ENCODE data around the gene DNAAF5.

The DNAAF5 gene

GRCh38 chr7:707296-708000 is 19.1 kb upstream of the DNAAF5 start:
- DNase-seq: no peak

GRCh38 chr7:710161-710560 is 16.3 kb upstream of the DNAAF5 start:
- DNase-seq: no peak

- no peak for DNase-seq
Observed at GRCh38 chr7:711093-711921, 15.2 kb upstream of the DNAAF5 start.

GRCh38 chr7:711922-712380 is 14.5 kb upstream of the DNAAF5 start:
- no peak for DNase-seq

- DNase-seq: no peak
Observed at GRCh38 chr7:712381-713138, 13.9 kb upstream of the DNAAF5 start.

- DNase-seq: no peak
Observed at GRCh38 chr7:713139-713457, 13.4 kb upstream of the DNAAF5 start.

GRCh38 chr7:713488-714230 is 12.8 kb upstream of the DNAAF5 start:
- DNase-seq: no peak

- DNase-seq: no peak
Observed at GRCh38 chr7:714251-714671, 12.2 kb upstream of the DNAAF5 start.

- DNase-seq: no peak
Observed at GRCh38 chr7:716222-716621, 10.3 kb upstream of the DNAAF5 start.

GRCh38 chr7:716636-717035 is 9.9 kb upstream of the DNAAF5 start:
- DNase-seq: no peak

GRCh38 chr7:721619-722248 is 4.8 kb upstream of the DNAAF5 start:
- DNase-seq: no peak

GRCh38 chr7:723541-723940 is 3.0 kb upstream of the DNAAF5 start:
- no peak for DNase-seq

- no peak for DNase-seq
Observed at GRCh38 chr7:724298-724697, 2.2 kb upstream of the DNAAF5 start.

- DNase-seq: no peak
Observed at GRCh38 chr7:725223-726005, 1.1 kb upstream of the DNAAF5 start.

GRCh38 chr7:726854-727103 is 280 bp downstream of the DNAAF5 start:
- no peak for DNase-seq

GRCh38 chr7:727104-727805 is 756 bp downstream of the DNAAF5 start, which contains the start of gene PRKAR1B:
TSS of gene PRKAR1B (minus strand) at chr7:727281. CDS start at chr7:711505, 15,776 bp downstream.
- no peak for DNase-seq

GRCh38 chr7:727806-728460 is 1.4 kb downstream of the DNAAF5 start:
- no peak for DNase-seq

- no peak for DNase-seq
Observed at GRCh38 chr7:728602-729001, 2.1 kb downstream of the DNAAF5 start.

- DNase-seq: no peak
Observed at GRCh38 chr7:729140-730000, 2.9 kb downstream of the DNAAF5 start.

All from NCI-H187 (cell line).